ENCODE data around the gene SPACDR.

DNA sequence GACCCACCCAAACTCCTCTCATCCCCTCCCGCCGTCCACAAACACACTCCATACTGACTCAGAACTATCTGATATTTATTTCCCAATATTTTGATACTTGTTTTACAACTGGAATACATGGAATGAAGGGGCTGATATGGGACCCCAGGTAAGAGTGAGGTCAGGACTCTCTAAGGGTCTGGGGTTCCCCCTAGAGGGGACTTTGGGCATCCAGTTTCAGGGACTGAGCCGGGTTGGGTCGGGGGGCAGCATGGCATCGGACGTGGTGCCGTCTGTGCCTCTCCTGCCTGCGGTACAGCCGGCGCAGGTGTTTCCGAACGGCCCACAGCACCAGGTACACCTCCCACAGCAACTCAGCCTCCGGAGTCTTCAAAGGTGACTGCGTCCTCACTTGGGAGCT lies 7.5 kb downstream of the SPACDR start:
- TF ChIP-seq EP300 (IDR thresholded peaks at IDR 0.05), result no peak
- TF ChIP-seq CTCF (IDR thresholded peaks at IDR 0.05), result no peak
- no peak for TF ChIP-seq POLR2AphosphoS5 (IDR thresholded peaks at IDR 0.05)
- no peak for TF ChIP-seq POLR2A (IDR thresholded peaks at IDR 0.05)

Measured in suprapubic skin (tissue), 4 donors.